GM23338 (cell line): Measurements from ENCODE around the gene PDE2A. TPM values are rescaled to one million over a fixed set of nuclear protein-coding genes. Genes with fewer than 3 reads are reported as not detected.
A peak's percentile ranks its signal among the peaks of the same experiment; 100 is the strongest.

ENCODE experiments used
- ATAC-seq: fragments of 200-7000 bp; cut with Tn5 transposase; 3 replicates; pipeline ENCODE4 v1.9.1; 2020
- DNase-seq: peaks from one replicate; pipeline ENCODE4 v3.0.0-alpha.2; 2015; ENCODE audit warnings: low spot score
- H2AFZ ChIP-seq: fragments of 200-600 bp; sonication (generic); 2 replicates; pipeline ENCODE4 v1.8.0; 2016; ENCODE audit warnings: antibody characterized with exemption, mild to moderate bottlenecking, moderate library complexity
- H3F3A ChIP-seq: fragments of 200-600 bp; sonication (generic); replicated peaks from 2 replicates; pipeline ENCODE4 v1.8.0; 2017; ENCODE audit warnings: antibody characterized with exemption, mixed run types, low read depth
- H3K27ac ChIP-seq: fragments of 200-600 bp; sonication (generic); 2 replicates; pipeline ENCODE4 v1.6.1; 2016; ENCODE audit warnings: low read depth
- H3K27me3 ChIP-seq: fragments of 200-600 bp; sonication (generic); 2 replicates; pipeline ENCODE4 v1.8.0; 2016; ENCODE audit warnings: mild to moderate bottlenecking, mixed run types, moderate library complexity; ENCODE audit not compliant: insufficient read depth
- H3K36me3 ChIP-seq: fragments of 200-600 bp; sonication (generic); 2 replicates; pipeline ENCODE4 v1.8.0; 2016; ENCODE audit warnings: mild to moderate bottlenecking; ENCODE audit not compliant: insufficient read depth
- H3K4me1 ChIP-seq: fragments of 200-600 bp; sonication (generic); 2 replicates; pipeline ENCODE4 v1.8.0; 2016; ENCODE audit warnings: mild to moderate bottlenecking, moderate library complexity; ENCODE audit not compliant: insufficient read depth
- H3K4me2 ChIP-seq: fragments of 200-600 bp; sonication (generic); 2 replicates; pipeline ENCODE4 v1.7.1; 2017; ENCODE audit warnings: mixed run types
- H3K4me3 ChIP-seq: fragments of 200-600 bp; sonication (generic); 2 replicates; pipeline ENCODE4 v1.6.1; 2016; ENCODE audit warnings: mixed run types
- H3K79me2 ChIP-seq: fragments of 200-600 bp; sonication (generic); replicated peaks from 2 replicates; pipeline ENCODE4 v1.8.0; 2017; ENCODE audit warnings: mild to moderate bottlenecking; ENCODE audit not compliant: insufficient read depth
- H3K9me2 ChIP-seq: fragments of 200-600 bp; sonication (generic); 2 replicates; pipeline ENCODE4 v1.8.0; 2017; ENCODE audit not compliant: insufficient read depth
- H4K20me1 ChIP-seq: fragments of 200-600 bp; sonication (generic); replicated peaks from 2 replicates; pipeline ENCODE4 v1.8.0; 2017; ENCODE audit warnings: mild to moderate bottlenecking; ENCODE audit not compliant: insufficient read depth
- H3K27ac Mint-ChIP-seq: 2 replicates; pipeline ENCODE4 v1.8.0; 2020; ENCODE audit warnings: inconsistent platforms, mild to moderate bottlenecking, moderate library complexity, mixed read lengths
- H3K27me3 Mint-ChIP-seq: 3 replicates; pipeline ENCODE4 v1.8.0; 2022; ENCODE audit warnings: low read depth, mild to moderate bottlenecking, moderate library complexity, mixed read lengths, inconsistent platforms; ENCODE audit not compliant: insufficient read depth, poor library complexity
- H3K36me3 Mint-ChIP-seq: 3 replicates; pipeline ENCODE4 v1.8.0; 2021; ENCODE audit warnings: low read depth, mild to moderate bottlenecking, inconsistent platforms, moderate library complexity, mixed read lengths
- H3K4me1 Mint-ChIP-seq: 3 replicates; pipeline ENCODE4 v1.8.0; 2020; ENCODE audit warnings: mild to moderate bottlenecking, inconsistent platforms, mixed read lengths
- H3K4me3 Mint-ChIP-seq: 3 replicates; pipeline ENCODE4 v1.8.0; 2021; ENCODE audit warnings: moderate library complexity, mild to moderate bottlenecking, inconsistent platforms, mixed read lengths
- H3K9me3 Mint-ChIP-seq: 3 replicates; pipeline ENCODE4 v1.8.0; 2020; ENCODE audit warnings: moderate library complexity, mild to moderate bottlenecking, inconsistent platforms, mixed read lengths
- CREB1 ChIP-seq: fragments of 250-450 bp; sonication (Bioruptor Pico); IDR thresholded peaks from 2 replicates; pipeline ENCODE4 v1.5.0; 2020; ENCODE audit warnings: low read depth, mild to moderate bottlenecking, moderate library complexity
- CTCF ChIP-seq, 2 experiments: fragments of 200-600 bp in 1 of 2; sonication (generic) in 1 of 2; conservative IDR thresholded peaks; 2 replicates each; pipeline versions ENCODE4 v1.5.1 to v1.6.1; 2016 to 2017; ENCODE audit warnings: antibody characterized with exemption in 2 of 2, low read depth in 2 of 2, mild to moderate bottlenecking in 2 of 2, moderate library complexity in 1 of 2
- ETS1 ChIP-seq: IDR thresholded peaks from 2 replicates; pipeline ENCODE4 v1.6.1; 2016; ENCODE audit warnings: antibody characterized with exemption
- EZH2 ChIP-seq: fragments of 200-600 bp; sonication (generic); IDR thresholded peaks from one replicate; pipeline ENCODE4 v1.8.0; 2017; ENCODE audit warnings: antibody characterized with exemption, mild to moderate bottlenecking, low read depth; ENCODE audit not compliant: unreplicated experiment
- JUNB ChIP-seq: IDR thresholded peaks from one replicate; pipeline ENCODE4 v1.6.1; 2016; ENCODE audit warnings: antibody characterized with exemption; ENCODE audit not compliant: unreplicated experiment
- NANOG ChIP-seq: IDR thresholded peaks from 2 replicates; pipeline ENCODE4 v1.6.1; 2016; ENCODE audit warnings: antibody characterized with exemption, borderline replicate concordance
- POLR2AphosphoS5 ChIP-seq: IDR thresholded peaks from 2 replicates; pipeline ENCODE4 v1.6.1; 2016; ENCODE audit warnings: antibody characterized with exemption, low read depth
- STAT1 ChIP-seq: IDR thresholded peaks from one replicate; pipeline ENCODE4 v1.6.1; 2016; ENCODE audit warnings: antibody characterized with exemption; ENCODE audit not compliant: unreplicated experiment
- ZNF114 ChIP-seq: fragments of 250-450 bp; sonication (Bioruptor Pico); IDR thresholded peaks from 2 replicates; pipeline ENCODE4 v1.5.0; 2020; ENCODE audit warnings: mild to moderate bottlenecking, moderate library complexity
- ZNF331 ChIP-seq: fragments of 250-450 bp; sonication (Bioruptor Pico); IDR thresholded peaks from 2 replicates; pipeline ENCODE4 v1.5.0; 2020; ENCODE audit warnings: low read depth, mild to moderate bottlenecking, moderate library complexity
- ZNF462 ChIP-seq: fragments of 250-450 bp; sonication (Bioruptor Pico); IDR thresholded peaks from 2 replicates; pipeline ENCODE4 v1.5.0; 2020; ENCODE audit warnings: mild to moderate bottlenecking, moderate library complexity
- polyA plus RNA-seq: library from polyadenylated mRNA; unstranded; fragments of >200 nt; fragmentation: Nextera tagmentation; extraction: Ambion mirVana; gene quantifications from 2 replicates; pipeline ENCODE4 v1.2.1, GENCODE V29; 2016
- total RNA-seq: library from RNA; depleted of rRNA; stranded (reverse); fragments of >200 nt; shearing (Covaris generic); gene quantifications from 2 replicates; pipeline ENCODE4 v1.2.3, GENCODE V29; 2014

Gene PDE2A
- total and polyA plus RNA-seq, 2 experiments from 2014 or later = 4.3 to 16.2 TPM

GRCh38 chr11:72680624-72681158 is 6.5 kb upstream of the PDE2A start:
- no peak overlapping the region for H2AFZ ChIP-seq
- no peaks in the 10 kb centered on the region for H3K36me3 Mint-ChIP-seq
- peaks cover 41% of the 10 kb centered on the region for H3K27me3 Mint-ChIP-seq
- DNase-seq = no peak
- no peaks in the 10 kb centered on the region for H3F3A ChIP-seq
- peaks cover 33% of the 10 kb centered on the region for H3K27me3 ChIP-seq
- no peak overlapping the region for H3K4me2 ChIP-seq
- TF ChIP-seq ETS1 (no peak), POLR2AphosphoS5 (peak; percentile 43)
- H3K4me3 ChIP-seq = no peak overlapping the region
- H3K36me3 ChIP-seq = no peaks in the 10 kb centered on the region
- ATAC-seq = no peak
- H3K27ac ChIP-seq = no peak overlapping the region
- no peaks in the 10 kb centered on the region for H3K79me2 ChIP-seq
- H3K27ac Mint-ChIP-seq = no peak overlapping the region
- peaks cover 13% of the 10 kb centered on the region for H3K4me1 ChIP-seq
- no peaks in the 10 kb centered on the region for H3K9me3 Mint-ChIP-seq
- peaks cover 28% of the 10 kb centered on the region for H3K4me1 Mint-ChIP-seq
- no peak overlapping the region for H3K4me3 Mint-ChIP-seq
- H4K20me1 ChIP-seq = 0 out of 2 replicates have a peak, but pooled peaks cover 5% of the 10 kb centered on the region
- H3K9me2 ChIP-seq = no peaks in the 10 kb centered on the region

GRCh38 chr11:72679869-72680268 is 5.6 kb upstream of the PDE2A start:
- no peak overlapping the region for H3K27ac Mint-ChIP-seq
- ATAC-seq = no peak
- H3K4me1 Mint-ChIP-seq = peaks cover 36% of the 10 kb centered on the region
- peaks cover 21% of the 10 kb centered on the region for H3K4me1 ChIP-seq
- H3K4me3 Mint-ChIP-seq = no peak overlapping the region
- H4K20me1 ChIP-seq = 0 out of 2 replicates have a peak, but pooled peaks cover 5% of the 10 kb centered on the region
- no peaks in the 10 kb centered on the region for H3K79me2 ChIP-seq
- H3K27me3 ChIP-seq = peaks cover 41% of the 10 kb centered on the region
- no peaks in the 10 kb centered on the region for H3K9me3 Mint-ChIP-seq
- H3K9me2 ChIP-seq = no peaks in the 10 kb centered on the region
- H3K36me3 ChIP-seq = no peaks in the 10 kb centered on the region
- no peaks in the 10 kb centered on the region for H3F3A ChIP-seq
- no peak overlapping the region for H3K4me2 ChIP-seq
- no peak overlapping the region for H3K4me3 ChIP-seq
- H2AFZ ChIP-seq = no peak overlapping the region
- no peak for DNase-seq
- no peaks in the 10 kb centered on the region for H3K36me3 Mint-ChIP-seq
- H3K27me3 Mint-ChIP-seq = peaks cover 36% of the 10 kb centered on the region
- H3K27ac ChIP-seq = no peak overlapping the region
- TF ChIP-seq NANOG (no peak), CTCF (conservative IDR thresholded peaks at IDR 0.05; ENCODE audit: low read depth in 2 of 2) (no peak), STAT1 (no peak), ZNF114 (CRISPR knock-in tag) (no peak), POLR2AphosphoS5 (no peak), ZNF462 (CRISPR knock-in tag) (no peak), ZNF331 (CRISPR knock-in tag) (no peak), JUNB (no peak), EZH2 (no peak), CREB1 (CRISPR knock-in tag) (no peak)
